ENCODE measurements around the gene CBR3. TPM values are rescaled to one million over a fixed set of nuclear protein-coding genes. Genes with fewer than 3 reads are reported as not detected.

The CBR3 gene
- total and polyA plus RNA-seq, 2 of the 13 experiments (the other 11 are each of a cell fraction or from before 2014, with no cell fraction given): not detected

GRCh38 chr21:36163750-36164741, 29.2 kb downstream of the CBR3 start (continued):
- TF ChIP-seq CSRNP2 (CRISPR knock-in tag; conservative IDR thresholded peaks at IDR 0.05; ENCODE audit: low read depth) (no peak), SALL1 (CRISPR knock-in tag; IDR thresholded peaks at IDR 0.05) (peak; percentile 48; the same call in 1 of the 2 replicates), SYNCRIP (IDR thresholded peaks at IDR 0.05; ENCODE audit: insufficient read depth, low read depth, low read length) (no peak), PAWR (CRISPR knock-in tag; IDR thresholded peaks at IDR 0.05; ENCODE audit: borderline replicate concordance) (no peak), CEBPB (IDR thresholded peaks at IDR 0.05; ENCODE audit: borderline replicate concordance, low read depth, low read length) (peak; percentile 48; the same call in 1 of the 2 replicates), FOXJ3 (CRISPR knock-in tag; IDR thresholded peaks at IDR 0.05; ENCODE audit: borderline replicate concordance) (peak; percentile 78), TEAD3 (CRISPR knock-in tag; optimal IDR thresholded peaks at IDR 0.05; ENCODE audit: borderline replicate concordance) (peak; percentile 56), POLR2A (IDR thresholded peaks at IDR 0.05; ENCODE audit: insufficient read depth in 1 of 2, low read depth in 2 of 2, low read length in 2 of 2) (no peak), ONECUT2 (CRISPR knock-in tag; IDR thresholded peaks at IDR 0.05) (0 out of 2 replicates have a peak, but pooled peaks have one; percentile 13), KLF11 (CRISPR knock-in tag; IDR thresholded peaks at IDR 0.05) (0 out of 2 replicates have a peak, but pooled peaks have one; percentile 45), ZNF713 (CRISPR knock-in tag; IDR thresholded peaks at IDR 0.05) (no peak)
- TF ChIP-seq, protein P1, sequence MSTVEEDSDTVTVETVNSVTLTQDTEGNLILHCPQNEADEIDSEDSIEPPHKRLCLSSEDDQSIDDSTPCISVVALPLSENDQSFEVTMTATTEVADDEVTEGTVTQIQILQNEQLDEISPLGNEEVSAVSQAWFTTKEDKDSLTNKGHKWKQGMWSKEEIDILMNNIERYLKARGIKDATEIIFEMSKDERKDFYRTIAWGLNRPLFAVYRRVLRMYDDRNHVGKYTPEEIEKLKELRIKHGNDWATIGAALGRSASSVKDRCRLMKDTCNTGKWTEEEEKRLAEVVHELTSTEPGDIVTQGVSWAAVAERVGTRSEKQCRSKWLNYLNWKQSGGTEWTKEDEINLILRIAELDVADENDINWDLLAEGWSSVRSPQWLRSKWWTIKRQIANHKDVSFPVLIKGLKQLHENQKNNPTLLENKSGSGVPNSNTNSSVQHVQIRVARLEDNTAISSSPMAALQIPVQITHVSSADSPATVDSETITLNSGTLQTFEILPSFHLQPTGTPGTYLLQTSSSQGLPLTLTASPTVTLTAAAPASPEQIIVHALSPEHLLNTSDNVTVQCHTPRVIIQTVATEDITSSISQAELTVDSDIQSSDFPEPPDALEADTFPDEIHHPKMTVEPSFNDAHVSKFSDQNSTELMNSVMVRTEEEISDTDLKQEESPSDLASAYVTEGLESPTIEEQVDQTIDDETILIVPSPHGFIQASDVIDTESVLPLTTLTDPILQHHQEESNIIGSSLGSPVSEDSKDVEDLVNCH (CRISPR knock-in tag; IDR thresholded peaks at IDR 0.05): no peak
- TF ChIP-seq, protein P2, sequence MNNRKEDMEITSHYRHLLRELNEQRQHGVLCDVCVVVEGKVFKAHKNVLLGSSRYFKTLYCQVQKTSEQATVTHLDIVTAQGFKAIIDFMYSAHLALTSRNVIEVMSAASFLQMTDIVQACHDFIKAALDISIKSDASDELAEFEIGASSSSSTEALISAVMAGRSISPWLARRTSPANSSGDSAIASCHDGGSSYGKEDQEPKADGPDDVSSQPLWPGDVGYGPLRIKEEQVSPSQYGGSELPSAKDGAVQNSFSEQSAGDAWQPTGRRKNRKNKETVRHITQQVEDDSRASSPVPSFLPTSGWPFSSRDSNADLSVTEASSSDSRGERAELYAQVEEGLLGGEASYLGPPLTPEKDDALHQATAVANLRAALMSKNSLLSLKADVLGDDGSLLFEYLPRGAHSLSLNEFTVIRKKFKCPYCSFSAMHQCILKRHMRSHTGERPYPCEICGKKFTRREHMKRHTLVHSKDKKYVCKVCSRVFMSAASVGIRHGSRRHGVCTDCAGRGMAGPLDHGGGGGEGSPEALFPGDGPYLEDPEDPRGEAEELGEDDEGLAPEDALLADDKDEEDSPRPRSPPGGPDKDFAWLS (CRISPR knock-in tag; IDR thresholded peaks at IDR 0.05; ENCODE audit: borderline replicate concordance): no peak
- TF ChIP-seq, protein P3, sequence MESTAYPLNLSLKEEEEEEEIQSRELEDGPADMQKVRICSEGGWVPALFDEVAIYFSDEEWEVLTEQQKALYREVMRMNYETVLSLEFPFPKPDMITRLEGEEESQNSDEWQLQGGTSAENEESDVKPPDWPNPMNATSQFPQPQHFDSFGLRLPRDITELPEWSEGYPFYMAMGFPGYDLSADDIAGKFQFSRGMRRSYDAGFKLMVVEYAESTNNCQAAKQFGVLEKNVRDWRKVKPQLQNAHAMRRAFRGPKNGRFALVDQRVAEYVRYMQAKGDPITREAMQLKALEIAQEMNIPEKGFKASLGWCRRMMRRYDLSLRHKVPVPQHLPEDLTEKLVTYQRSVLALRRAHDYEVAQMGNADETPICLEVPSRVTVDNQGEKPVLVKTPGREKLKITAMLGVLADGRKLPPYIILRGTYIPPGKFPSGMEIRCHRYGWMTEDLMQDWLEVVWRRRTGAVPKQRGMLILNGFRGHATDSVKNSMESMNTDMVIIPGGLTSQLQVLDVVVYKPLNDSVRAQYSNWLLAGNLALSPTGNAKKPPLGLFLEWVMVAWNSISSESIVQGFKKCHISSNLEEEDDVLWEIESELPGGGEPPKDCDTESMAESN (CRISPR knock-in tag; conservative IDR thresholded peaks at IDR 0.05): no peak
- TF ChIP-seq, protein P4, sequence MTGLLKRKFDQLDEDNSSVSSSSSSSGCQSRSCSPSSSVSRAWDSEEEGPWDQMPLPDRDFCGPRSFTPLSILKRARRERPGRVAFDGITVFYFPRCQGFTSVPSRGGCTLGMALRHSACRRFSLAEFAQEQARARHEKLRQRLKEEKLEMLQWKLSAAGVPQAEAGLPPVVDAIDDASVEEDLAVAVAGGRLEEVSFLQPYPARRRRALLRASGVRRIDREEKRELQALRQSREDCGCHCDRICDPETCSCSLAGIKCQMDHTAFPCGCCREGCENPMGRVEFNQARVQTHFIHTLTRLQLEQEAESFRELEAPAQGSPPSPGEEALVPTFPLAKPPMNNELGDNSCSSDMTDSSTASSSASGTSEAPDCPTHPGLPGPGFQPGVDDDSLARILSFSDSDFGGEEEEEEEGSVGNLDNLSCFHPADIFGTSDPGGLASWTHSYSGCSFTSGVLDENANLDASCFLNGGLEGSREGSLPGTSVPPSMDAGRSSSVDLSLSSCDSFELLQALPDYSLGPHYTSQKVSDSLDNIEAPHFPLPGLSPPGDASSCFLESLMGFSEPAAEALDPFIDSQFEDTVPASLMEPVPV (CRISPR knock-in tag; IDR thresholded peaks at IDR 0.05): no peak
- TF ChIP-seq, protein P5, sequence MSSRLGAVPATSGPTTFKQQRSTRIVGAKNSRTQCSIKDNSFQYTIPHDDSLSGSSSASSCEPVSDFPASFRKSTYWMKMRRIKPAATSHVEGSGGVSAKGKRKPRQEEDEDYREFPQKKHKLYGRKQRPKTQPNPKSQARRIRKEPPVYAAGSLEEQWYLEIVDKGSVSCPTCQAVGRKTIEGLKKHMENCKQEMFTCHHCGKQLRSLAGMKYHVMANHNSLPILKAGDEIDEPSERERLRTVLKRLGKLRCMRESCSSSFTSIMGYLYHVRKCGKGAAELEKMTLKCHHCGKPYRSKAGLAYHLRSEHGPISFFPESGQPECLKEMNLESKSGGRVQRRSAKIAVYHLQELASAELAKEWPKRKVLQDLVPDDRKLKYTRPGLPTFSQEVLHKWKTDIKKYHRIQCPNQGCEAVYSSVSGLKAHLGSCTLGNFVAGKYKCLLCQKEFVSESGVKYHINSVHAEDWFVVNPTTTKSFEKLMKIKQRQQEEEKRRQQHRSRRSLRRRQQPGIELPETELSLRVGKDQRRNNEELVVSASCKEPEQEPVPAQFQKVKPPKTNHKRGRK (CRISPR knock-in tag; IDR thresholded peaks at IDR 0.05): no peak
